Vagina (tissue), 2 donors: Measurements from ENCODE around the gene NKAIN2. TPM values are rescaled to one million over a fixed set of nuclear protein-coding genes. Genes with fewer than 3 reads are reported as not detected.

Experiments
- DNase-seq, 2 donors: peaks; one replicate each; pipeline ENCODE4 v3.0.0-alpha.2; 2017; ENCODE audit errors: extremely low spot score in 2 of 2
- H3K27ac ChIP-seq: fragments of 200-600 bp; sonication (generic); one replicate; pipeline ENCODE4 v1.5.1; 2019
- H3K27me3 ChIP-seq: fragments of 200-600 bp; sonication (generic); one replicate; pipeline ENCODE4 v1.5.1; 2019
- H3K36me3 ChIP-seq, 2 donors: fragments of 200-600 bp; sonication (generic); one replicate each; pipeline ENCODE4 v1.5.1; 2017 to 2019
- H3K4me1 ChIP-seq: fragments of 200-600 bp; sonication (generic); one replicate; pipeline ENCODE4 v1.5.1; 2019
- H3K4me3 ChIP-seq, 2 donors: fragments of 200-600 bp; sonication (generic); 1 replicate in 1 of 2; 2 replicates in 1 of 2; pipeline ENCODE4 v1.5.1; 2016 to 2019
- H3K9me3 ChIP-seq: fragments of 200-600 bp; sonication (generic); one replicate; pipeline ENCODE4 v1.5.1; 2019
- POLR2A ChIP-seq, 2 donors: fragments of 450-650 bp; IDR thresholded peaks; one replicate each; pipeline ENCODE4 v1.6.1; 2017; ENCODE audit warnings: antibody characterized with exemption in 2 of 2, mild to moderate bottlenecking in 2 of 2, moderate library complexity in 2 of 2
- POLR2AphosphoS5 ChIP-seq, 2 donors: sonication (generic); formaldehyde crosslinking; IDR thresholded peaks; one replicate each; pipeline ENCODE4 v1.9.0; 2017; ENCODE audit warnings: antibody characterized with exemption in 2 of 2, mild to moderate bottlenecking in 2 of 2, low read depth in 1 of 2; ENCODE audit not compliant: insufficient read depth in 1 of 2
- intact Hi-C: fragments of 100-400 bp; cut with DNase I; formaldehyde crosslinking; loops from one replicate; pipeline ENCODE4 v1.15.1; 2023
- total RNA-seq: library from RNA; depleted of rRNA; stranded (reverse); fragments of >200 nt; gene quantifications from one replicate; pipeline ENCODE4 v1.2.3, GENCODE V29; 2016
- TF ChIP-seq, protein P1 (sequence below), 3 experiments: fragments of 450-650 bp in 2 of 3; fragments of 200-600 bp in 1 of 3; sonication (generic) in 1 of 3; IDR thresholded peaks; one replicate each; pipeline ENCODE4 v1.5.1; 2017 to 2019; ENCODE audit warnings: antibody characterized with exemption in 3 of 3, mild to moderate bottlenecking in 2 of 3, moderate library complexity in 2 of 3

NKAIN2 gene
- total RNA-seq, 1 donor from 2014 or later = not detected

DNA sequence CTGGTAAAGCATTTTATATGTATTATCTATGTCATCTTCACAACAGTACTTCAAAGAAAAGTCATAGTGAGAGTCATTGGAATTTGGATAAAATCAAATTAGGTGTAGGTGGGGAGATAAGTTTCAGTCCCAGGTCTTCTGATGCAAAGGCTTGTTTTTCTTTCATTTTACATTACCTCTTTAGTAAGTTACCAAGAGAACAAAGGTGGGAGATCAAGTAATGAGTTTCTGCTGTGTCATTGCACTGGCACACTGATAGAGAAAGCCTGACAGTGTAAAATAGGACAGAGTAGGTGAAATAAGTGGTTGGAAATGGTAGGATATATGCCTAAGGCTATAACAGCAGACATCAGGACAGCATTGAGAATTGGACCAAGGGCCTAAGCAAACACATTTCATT is 250.4 kb downstream of the NKAIN2 start:
- no peaks in the 10 kb centered on the region for H3K36me3 ChIP-seq
- no peak overlapping the region for H3K4me3 ChIP-seq
- no peak for TF ChIP-seq POLR2AphosphoS5 (IDR thresholded peaks at IDR 0.05; ENCODE audit: insufficient read depth in 1 of 2, low read depth in 1 of 2)
- TF ChIP-seq POLR2A (IDR thresholded peaks at IDR 0.05) = no peak
- TF ChIP-seq, protein P1, sequence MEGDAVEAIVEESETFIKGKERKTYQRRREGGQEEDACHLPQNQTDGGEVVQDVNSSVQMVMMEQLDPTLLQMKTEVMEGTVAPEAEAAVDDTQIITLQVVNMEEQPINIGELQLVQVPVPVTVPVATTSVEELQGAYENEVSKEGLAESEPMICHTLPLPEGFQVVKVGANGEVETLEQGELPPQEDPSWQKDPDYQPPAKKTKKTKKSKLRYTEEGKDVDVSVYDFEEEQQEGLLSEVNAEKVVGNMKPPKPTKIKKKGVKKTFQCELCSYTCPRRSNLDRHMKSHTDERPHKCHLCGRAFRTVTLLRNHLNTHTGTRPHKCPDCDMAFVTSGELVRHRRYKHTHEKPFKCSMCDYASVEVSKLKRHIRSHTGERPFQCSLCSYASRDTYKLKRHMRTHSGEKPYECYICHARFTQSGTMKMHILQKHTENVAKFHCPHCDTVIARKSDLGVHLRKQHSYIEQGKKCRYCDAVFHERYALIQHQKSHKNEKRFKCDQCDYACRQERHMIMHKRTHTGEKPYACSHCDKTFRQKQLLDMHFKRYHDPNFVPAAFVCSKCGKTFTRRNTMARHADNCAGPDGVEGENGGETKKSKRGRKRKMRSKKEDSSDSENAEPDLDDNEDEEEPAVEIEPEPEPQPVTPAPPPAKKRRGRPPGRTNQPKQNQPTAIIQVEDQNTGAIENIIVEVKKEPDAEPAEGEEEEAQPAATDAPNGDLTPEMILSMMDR (IDR thresholded peaks at IDR 0.05) = no peak
- intact Hi-C loops = no loop called here
- DNase-seq = no peak
- no peaks in the 10 kb centered on the region for H3K27me3 ChIP-seq
- H3K9me3 ChIP-seq = no peaks in the 10 kb centered on the region
- no peak overlapping the region for H3K27ac ChIP-seq
- H3K4me1 ChIP-seq = no peaks in the 10 kb centered on the region

DNA sequence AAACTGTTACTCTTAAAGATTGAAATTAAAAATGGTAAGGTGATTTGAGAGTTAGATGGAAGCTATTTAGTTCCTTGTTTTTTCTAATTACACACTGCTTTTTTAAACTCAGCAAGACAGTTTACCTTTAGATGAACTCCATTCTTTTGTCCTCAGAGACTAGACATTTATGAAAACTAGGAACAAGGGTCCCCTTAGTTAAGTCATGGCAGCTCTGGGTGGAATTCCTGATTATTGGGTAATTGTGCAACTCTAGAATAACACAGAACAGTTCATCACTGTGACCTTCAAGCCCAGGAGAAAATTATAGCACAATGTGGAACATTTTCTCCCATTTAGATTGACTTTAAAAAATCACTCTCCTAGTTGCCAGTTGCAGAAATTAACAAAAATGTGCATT is 251.7 kb downstream of the NKAIN2 start:
- no peaks in the 10 kb centered on the region for H3K36me3 ChIP-seq
- DNase-seq = no peak
- no peak overlapping the region for H3K4me3 ChIP-seq
- H3K9me3 ChIP-seq = no peaks in the 10 kb centered on the region
- no peaks in the 10 kb centered on the region for H3K27me3 ChIP-seq
- TF ChIP-seq POLR2AphosphoS5 (IDR thresholded peaks at IDR 0.05; ENCODE audit: insufficient read depth in 1 of 2, low read depth in 1 of 2) = no peak
- no peak for TF ChIP-seq POLR2A (IDR thresholded peaks at IDR 0.05)
- TF ChIP-seq, protein P1 (IDR thresholded peaks at IDR 0.05) = no peak
- intact Hi-C loops = no loop called here
- H3K4me1 ChIP-seq = no peaks in the 10 kb centered on the region
- no peak overlapping the region for H3K27ac ChIP-seq

DNA sequence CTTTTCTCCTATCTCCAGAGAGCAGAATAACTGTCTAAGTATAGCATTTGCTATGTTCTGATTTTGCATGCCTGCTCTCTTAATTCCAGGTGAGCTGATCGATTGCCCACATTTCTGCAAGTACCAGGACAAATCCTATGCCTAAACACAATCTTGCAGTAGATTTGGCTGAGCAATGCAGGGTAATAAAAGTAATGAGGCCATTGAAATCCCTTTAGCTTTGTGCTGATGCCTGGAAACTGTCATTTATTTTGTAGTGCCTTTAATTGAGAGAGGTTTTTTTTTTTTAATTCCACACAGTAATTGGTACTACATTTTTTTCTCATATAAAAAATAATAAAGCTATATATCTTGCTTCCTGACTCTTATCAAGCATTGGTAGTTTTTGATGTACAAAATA is 252.3 kb downstream of the NKAIN2 start:
- H3K4me1 ChIP-seq = no peaks in the 10 kb centered on the region
- no peaks in the 10 kb centered on the region for H3K9me3 ChIP-seq
- no peaks in the 10 kb centered on the region for H3K27me3 ChIP-seq
- intact Hi-C loops = no loop called here
- H3K36me3 ChIP-seq = no peaks in the 10 kb centered on the region
- no peak overlapping the region for H3K4me3 ChIP-seq
- no peak for TF ChIP-seq POLR2AphosphoS5 (IDR thresholded peaks at IDR 0.05; ENCODE audit: insufficient read depth in 1 of 2, low read depth in 1 of 2)
- TF ChIP-seq, protein P1 (IDR thresholded peaks at IDR 0.05) = no peak
- TF ChIP-seq POLR2A (IDR thresholded peaks at IDR 0.05) = no peak
- H3K27ac ChIP-seq = no peak overlapping the region
- no peak for DNase-seq

- Histone ChIP-seq H3K36me3 (no peaks in the 10 kb centered on the region), H3K4me3 (no peak overlapping the region), H3K4me1 (no peaks in the 10 kb centered on the region), H3K27me3 (no peaks in the 10 kb centered on the region), H3K27ac (no peak overlapping the region), H3K9me3 (no peaks in the 10 kb centered on the region)
- no peak for DNase-seq
- intact Hi-C loops = no loop called here
- TF ChIP-seq POLR2A (IDR thresholded peaks at IDR 0.05) (no peak), POLR2AphosphoS5 (IDR thresholded peaks at IDR 0.05; ENCODE audit: insufficient read depth in 1 of 2, low read depth in 1 of 2) (no peak)
Measured at GRCh38 chr6:124056407-124057334, 253.0 kb downstream of the NKAIN2 start.

- no peaks in the 10 kb centered on the region for H3K4me1 ChIP-seq
- no peak overlapping the region for H3K4me3 ChIP-seq
- DNase-seq = no peak
- H3K36me3 ChIP-seq = no peaks in the 10 kb centered on the region
- TF ChIP-seq, protein P1 (IDR thresholded peaks at IDR 0.05) = no peak
- TF ChIP-seq POLR2AphosphoS5 (IDR thresholded peaks at IDR 0.05; ENCODE audit: insufficient read depth in 1 of 2, low read depth in 1 of 2) = no peak
- TF ChIP-seq POLR2A (IDR thresholded peaks at IDR 0.05) = no peak
- H3K27ac ChIP-seq = no peak overlapping the region
- H3K27me3 ChIP-seq = no peaks in the 10 kb centered on the region
- intact Hi-C loops = no loop called here
- no peaks in the 10 kb centered on the region for H3K9me3 ChIP-seq
Measured at GRCh38 chr6:124057461-124057860, 253.8 kb downstream of the NKAIN2 start.
